ENCODE data around the gene KTI12.
"Not testable (repeated sequence)": the region's sequence is repeated elsewhere in the genome, so short reads cannot be mapped to it uniquely, and the experiment has no call there.

The KTI12 gene, protein sequence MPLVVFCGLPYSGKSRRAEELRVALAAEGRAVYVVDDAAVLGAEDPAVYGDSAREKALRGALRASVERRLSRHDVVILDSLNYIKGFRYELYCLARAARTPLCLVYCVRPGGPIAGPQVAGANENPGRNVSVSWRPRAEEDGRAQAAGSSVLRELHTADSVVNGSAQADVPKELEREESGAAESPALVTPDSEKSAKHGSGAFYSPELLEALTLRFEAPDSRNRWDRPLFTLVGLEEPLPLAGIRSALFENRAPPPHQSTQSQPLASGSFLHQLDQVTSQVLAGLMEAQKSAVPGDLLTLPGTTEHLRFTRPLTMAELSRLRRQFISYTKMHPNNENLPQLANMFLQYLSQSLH

DNA sequence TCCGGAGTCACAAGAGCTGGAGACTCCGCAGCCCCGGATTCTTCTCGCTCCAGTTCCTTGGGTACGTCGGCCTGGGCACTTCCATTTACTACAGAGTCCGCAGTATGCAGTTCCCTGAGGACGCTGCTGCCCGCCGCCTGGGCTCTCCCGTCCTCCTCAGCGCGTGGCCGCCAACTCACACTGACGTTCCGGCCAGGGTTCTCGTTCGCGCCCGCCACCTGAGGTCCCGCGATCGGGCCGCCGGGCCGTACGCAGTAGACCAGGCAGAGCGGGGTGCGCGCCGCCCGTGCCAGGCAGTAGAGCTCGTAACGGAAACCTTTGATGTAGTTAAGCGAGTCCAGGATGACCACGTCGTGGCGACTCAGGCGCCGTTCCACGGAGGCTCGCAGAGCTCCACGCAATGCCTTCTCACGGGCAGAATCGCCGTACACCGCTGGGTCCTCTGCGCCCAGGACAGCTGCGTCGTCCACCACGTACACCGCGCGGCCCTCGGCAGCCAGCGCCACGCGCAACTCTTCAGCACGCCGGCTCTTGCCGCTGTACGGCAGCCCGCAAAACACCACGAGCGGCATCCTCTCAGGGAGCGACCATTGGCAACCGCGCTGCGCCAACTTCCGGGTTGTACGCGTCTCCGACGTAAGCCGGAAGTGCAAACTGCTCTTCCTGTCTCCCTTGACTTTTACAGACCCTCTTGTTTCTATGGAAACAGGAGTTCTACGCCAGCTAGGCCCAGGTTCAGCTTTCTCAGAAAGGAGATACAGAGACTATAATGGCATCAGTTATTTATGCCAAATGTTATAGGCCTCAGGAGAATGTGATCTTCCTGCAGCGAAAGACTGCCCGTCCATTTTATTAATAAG, at the start of gene KTI12:
TSS of gene KTI12 (minus strand) at position 621 of the 860 bp plus-strand sequence. CDS start at position 572, 49 bp downstream.
- H3K9me2 ChIP-seq (ENCODE audit: low read depth, low read length): no peaks in the 10 kb centered on the region
- peak within 1 kb of the TSS; percentile 85 for H3K9ac ChIP-seq (ENCODE audit: low read length)
- H3K4me1 ChIP-seq (ENCODE audit: insufficient read depth, low read length, severe bottlenecking): peaks cover 34% of the 10 kb centered on the region
- H3K4me2 ChIP-seq (ENCODE audit: low read length): peak within 1 kb of the TSS; percentile 92
- H3K27me3 ChIP-seq (ENCODE audit: insufficient read depth, low read length): no peaks in the 10 kb centered on the region
- H3K4me3 ChIP-seq (ENCODE audit: low read depth, low read length, poor library complexity, severe bottlenecking): peak within 1 kb of the TSS; percentile 88
- no peaks in the 10 kb centered on the region for H3K9me3 ChIP-seq (ENCODE audit: low read length)
- H3K79me2 ChIP-seq (ENCODE audit: insufficient read depth, low read length): peaks cover 15% of the 10 kb centered on the region
- TF ChIP-seq, protein P1, sequence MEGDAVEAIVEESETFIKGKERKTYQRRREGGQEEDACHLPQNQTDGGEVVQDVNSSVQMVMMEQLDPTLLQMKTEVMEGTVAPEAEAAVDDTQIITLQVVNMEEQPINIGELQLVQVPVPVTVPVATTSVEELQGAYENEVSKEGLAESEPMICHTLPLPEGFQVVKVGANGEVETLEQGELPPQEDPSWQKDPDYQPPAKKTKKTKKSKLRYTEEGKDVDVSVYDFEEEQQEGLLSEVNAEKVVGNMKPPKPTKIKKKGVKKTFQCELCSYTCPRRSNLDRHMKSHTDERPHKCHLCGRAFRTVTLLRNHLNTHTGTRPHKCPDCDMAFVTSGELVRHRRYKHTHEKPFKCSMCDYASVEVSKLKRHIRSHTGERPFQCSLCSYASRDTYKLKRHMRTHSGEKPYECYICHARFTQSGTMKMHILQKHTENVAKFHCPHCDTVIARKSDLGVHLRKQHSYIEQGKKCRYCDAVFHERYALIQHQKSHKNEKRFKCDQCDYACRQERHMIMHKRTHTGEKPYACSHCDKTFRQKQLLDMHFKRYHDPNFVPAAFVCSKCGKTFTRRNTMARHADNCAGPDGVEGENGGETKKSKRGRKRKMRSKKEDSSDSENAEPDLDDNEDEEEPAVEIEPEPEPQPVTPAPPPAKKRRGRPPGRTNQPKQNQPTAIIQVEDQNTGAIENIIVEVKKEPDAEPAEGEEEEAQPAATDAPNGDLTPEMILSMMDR (IDR thresholded peaks at IDR 0.05; ENCODE audit: low read length): no peak
- no peak for TF ChIP-seq EZH2 (IDR thresholded peaks at IDR 0.05; ENCODE audit: borderline replicate concordance, low read length)
- peaks cover 30% of the 10 kb centered on the region; the same call in 1 of the 2 replicates for H3K36me3 ChIP-seq (ENCODE audit: insufficient read depth, low read length)
- no peaks in the 10 kb centered on the region for H4K20me1 ChIP-seq (ENCODE audit: insufficient read depth, low read length)
- no peaks in the 10 kb centered on the region for H3F3A ChIP-seq (ENCODE audit: insufficient read depth, low read length)
- H3K27ac ChIP-seq (ENCODE audit: low read depth, low read length, poor library complexity, severe bottlenecking): no peak within 1 kb of the TSS
- H2AFZ ChIP-seq (ENCODE audit: low read length): peak within 1 kb of the TSS; percentile 78

DNA sequence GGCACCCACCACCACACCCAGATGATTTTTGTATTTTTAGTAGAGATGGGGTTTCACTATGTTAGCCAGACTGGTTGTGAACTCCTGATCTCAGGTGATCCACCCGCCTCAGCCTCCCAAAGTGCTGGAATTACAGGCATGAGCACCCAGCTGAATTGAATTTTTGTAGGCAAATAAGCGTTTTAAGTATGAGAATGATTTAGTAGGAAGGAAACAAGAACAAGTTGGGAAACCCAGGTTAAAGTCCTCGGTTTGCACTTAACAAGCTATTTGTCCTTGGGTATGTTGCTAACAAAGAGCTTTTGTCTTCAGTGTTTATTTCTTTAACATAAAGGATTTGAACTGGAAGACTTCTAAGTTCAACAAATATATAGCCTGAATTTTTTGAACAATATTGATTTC, 46.4 kb upstream of the KTI12 start:
- Histone ChIP-seq H3K27me3 (ENCODE audit: insufficient read depth, low read length) (no peaks in the 10 kb centered on the region), H3K9ac (ENCODE audit: low read length) (no peak overlapping the region), H4K20me1 (ENCODE audit: insufficient read depth, low read length) (no peaks in the 10 kb centered on the region), H3K4me1 (ENCODE audit: insufficient read depth, low read length, severe bottlenecking) (no peaks in the 10 kb centered on the region), H3K4me3 (ENCODE audit: low read depth, low read length, poor library complexity, severe bottlenecking) (no peak overlapping the region), H3K9me2 (ENCODE audit: low read depth, low read length) (no peaks in the 10 kb centered on the region), H2AFZ (ENCODE audit: low read length) (no peak overlapping the region), H3F3A (ENCODE audit: insufficient read depth, low read length) (no peaks in the 10 kb centered on the region; the same call in 1 of the 2 replicates), H3K9me3 (ENCODE audit: low read length) (no peaks in the 10 kb centered on the region), H3K27ac (ENCODE audit: low read depth, low read length, poor library complexity, severe bottlenecking) (no peak overlapping the region), H3K4me2 (ENCODE audit: low read length) (no peak overlapping the region), H3K79me2 (ENCODE audit: insufficient read depth, low read length) (no peaks in the 10 kb centered on the region), H3K36me3 (ENCODE audit: insufficient read depth, low read length) (peaks cover 53% of the 10 kb centered on the region; the same call in 1 of the 2 replicates)
- no peak for TF ChIP-seq EZH2 (IDR thresholded peaks at IDR 0.05; ENCODE audit: borderline replicate concordance, low read length)
- TF ChIP-seq, protein P1 (IDR thresholded peaks at IDR 0.05; ENCODE audit: low read length): no peak

DNA sequence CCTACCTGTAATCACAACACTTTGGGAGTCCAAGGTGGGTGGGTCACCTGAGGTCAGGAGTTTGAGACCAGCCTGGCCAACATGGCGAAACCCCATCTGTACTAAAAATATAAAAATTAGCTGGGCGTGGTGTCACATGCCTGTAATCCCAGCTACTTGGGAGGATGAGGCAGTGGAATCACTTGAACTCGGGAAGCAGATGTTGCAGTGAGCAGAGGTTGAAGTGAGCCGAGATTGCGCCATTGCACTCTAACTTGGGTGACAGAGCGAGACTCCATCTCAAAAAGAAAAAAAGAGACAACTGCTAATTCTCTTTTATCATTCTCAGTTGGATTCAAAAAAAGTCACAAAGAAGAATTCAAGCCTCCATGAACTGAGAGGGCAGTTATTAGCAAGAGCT, 43.7 kb upstream of the KTI12 start:
- H3K9me2 ChIP-seq (ENCODE audit: low read depth, low read length): not testable (repeated sequence)

More for the DNA sequence above, 43.7 kb upstream of the KTI12 start:
- H3K27ac ChIP-seq (ENCODE audit: low read depth, low read length, poor library complexity, severe bottlenecking); H3K4me2 ChIP-seq (ENCODE audit: low read length); H3K4me3 ChIP-seq (ENCODE audit: low read depth, low read length, poor library complexity, severe bottlenecking); H4K20me1 ChIP-seq (ENCODE audit: insufficient read depth, low read length); H3K4me1 ChIP-seq (ENCODE audit: insufficient read depth, low read length, severe bottlenecking); H3K27me3 ChIP-seq (ENCODE audit: insufficient read depth, low read length); H3K79me2 ChIP-seq (ENCODE audit: insufficient read depth, low read length); H3K9ac ChIP-seq (ENCODE audit: low read length); H3F3A ChIP-seq (ENCODE audit: insufficient read depth, low read length); H3K9me3 ChIP-seq (ENCODE audit: low read length); H2AFZ ChIP-seq (ENCODE audit: low read length): not testable (repeated sequence)
- peaks cover 48% of the 10 kb centered on the region for H3K36me3 ChIP-seq (ENCODE audit: insufficient read depth, low read length)

Measured in OCI-LY1 (cell line).